HEK293 (cell line): ENCODE data around the gene L3MBTL1.

Experiments
- CTCF ChIA-PET: fragments of 350-600 bp; formaldehyde crosslinking; extraction: SDS; loops from one replicate; lab custom pipeline; 2021; ENCODE audit warnings: antibody characterized with exemption; lab: Yijun Ruan, JAX
- POLR2A ChIA-PET: fragments of 300-600 bp; formaldehyde crosslinking; extraction: SDS; loops from one replicate; lab custom pipeline; 2020; ENCODE audit warnings: antibody characterized with exemption, inconsistent platforms; lab: Yijun Ruan, JAX
- H3K27ac ChIP-seq: fragments of 200-500 bp; sonication (Bioruptor generic); 2 replicates; pipeline ENCODE4 v1.5.1; 2014; ENCODE audit warnings: low read depth, low read length, control low read depth, inconsistent platforms; ENCODE audit errors: extremely low read depth
- H3K36me3 ChIP-seq, 2 experiments: fragments of 200-500 bp in 1 of 2; sonication (Bioruptor generic) in 1 of 2; 1 replicate in 1 of 2; 2 replicates in 1 of 2; pipeline ENCODE4 v1.5.1; 2014 to 2017; ENCODE audit warnings: inconsistent platforms in 2 of 2, low read length in 2 of 2; ENCODE audit not compliant: control insufficient read depth in 2 of 2, insufficient read depth in 1 of 2
- H3K4me1 ChIP-seq: fragments of 200-500 bp; sonication (Bioruptor generic); 2 replicates; pipeline ENCODE4 v1.5.1; 2014; ENCODE audit warnings: mild to moderate bottlenecking, low read length, inconsistent platforms; ENCODE audit not compliant: control insufficient read depth, insufficient read depth
- H3K4me3 ChIP-seq: 2 replicates; pipeline ENCODE4 v1.5.1; 2011; ENCODE audit warnings: low read depth, mild to moderate bottlenecking, control low read depth, low read length, moderate library complexity
- H3K9me3 ChIP-seq: fragments of 200-500 bp; sonication (Bioruptor generic); 2 replicates; pipeline ENCODE4 v1.5.1; 2014; ENCODE audit warnings: low read depth, low read length, inconsistent platforms; ENCODE audit not compliant: control insufficient read depth, insufficient read depth
- BCL11A ChIP-seq: fragments of 450-650 bp; formaldehyde crosslinking; IDR thresholded peaks from 2 replicates; pipeline ENCODE4 v1.5.1; 2016; ENCODE audit warnings: low read depth, missing biosample characterization, missing genetic modification characterization
- REPIN1 ChIP-seq: fragments of 450-650 bp; formaldehyde crosslinking; IDR thresholded peaks from 2 replicates; pipeline ENCODE4 v1.5.1; 2017; ENCODE audit warnings: missing biosample characterization, missing genetic modification characterization, low read depth
- SP3 ChIP-seq: fragments of 450-650 bp; formaldehyde crosslinking; IDR thresholded peaks from 2 replicates; pipeline ENCODE4 v1.5.1; 2016; ENCODE audit warnings: missing biosample characterization, missing genetic modification characterization
- ZNF10 ChIP-seq: fragments of 450-650 bp; formaldehyde crosslinking; IDR thresholded peaks from 2 replicates; pipeline ENCODE4 v1.5.1; 2017; ENCODE audit warnings: missing biosample characterization, missing genetic modification characterization
- ZNF146 ChIP-seq: fragments of 450-650 bp; formaldehyde crosslinking; IDR thresholded peaks from 2 replicates; pipeline ENCODE4 v1.5.1; 2016; ENCODE audit warnings: missing biosample characterization, missing genetic modification characterization
- ZNF184 ChIP-seq: fragments of 450-650 bp; IDR thresholded peaks from 2 replicates; pipeline ENCODE4 v1.5.1; 2018; ENCODE audit warnings: missing biosample characterization, mild to moderate bottlenecking, missing genetic modification characterization
- ZNF214 ChIP-seq: fragments of 450-650 bp; formaldehyde crosslinking; IDR thresholded peaks from 2 replicates; pipeline ENCODE4 v1.5.1; 2017; ENCODE audit warnings: missing biosample characterization, mild to moderate bottlenecking, missing genetic modification characterization, borderline replicate concordance
- ZNF223 ChIP-seq: fragments of 450-650 bp; formaldehyde crosslinking; IDR thresholded peaks from 2 replicates; pipeline ENCODE4 v1.5.1; 2016; ENCODE audit warnings: missing biosample characterization, missing genetic modification characterization
- ZNF610 ChIP-seq: fragments of 450-650 bp; formaldehyde crosslinking; IDR thresholded peaks from 2 replicates; pipeline ENCODE4 v1.5.1; 2016; ENCODE audit warnings: missing biosample characterization, missing genetic modification characterization, borderline replicate concordance
- ZNF623 ChIP-seq: fragments of 450-650 bp; formaldehyde crosslinking; IDR thresholded peaks from 2 replicates; pipeline ENCODE4 v1.5.1; 2016; ENCODE audit warnings: missing biosample characterization, missing genetic modification characterization
- ZNF629 ChIP-seq: fragments of 450-650 bp; formaldehyde crosslinking; IDR thresholded peaks from 2 replicates; pipeline ENCODE4 v1.5.1; 2017; ENCODE audit warnings: missing biosample characterization, missing genetic modification characterization
- TF ChIP-seq, protein P1 (sequence below): fragments of 450-650 bp; formaldehyde crosslinking; IDR thresholded peaks from 2 replicates; pipeline ENCODE4 v1.5.1; 2016; ENCODE audit warnings: missing biosample characterization, missing genetic modification characterization
- TF ChIP-seq, protein P2 (sequence below): fragments of 450-650 bp; formaldehyde crosslinking; IDR thresholded peaks from 2 replicates; pipeline ENCODE4 v1.5.0; 2017; ENCODE audit warnings: missing biosample characterization, missing genetic modification characterization, borderline replicate concordance
- TF ChIP-seq, protein P3 (sequence below): fragments of 450-650 bp; formaldehyde crosslinking; IDR thresholded peaks from 2 replicates; pipeline ENCODE4 v1.5.1; 2016; ENCODE audit warnings: missing biosample characterization, missing genetic modification characterization
- TF ChIP-seq, protein P4 (sequence below): fragments of 450-650 bp; formaldehyde crosslinking; IDR thresholded peaks from 2 replicates; pipeline ENCODE4 v1.5.1; 2016; ENCODE audit warnings: missing biosample characterization, missing genetic modification characterization, borderline replicate concordance
- TF ChIP-seq, protein P5 (sequence below): fragments of 450-650 bp; formaldehyde crosslinking; optimal IDR thresholded peaks from 2 replicates; pipeline ENCODE3; 2016; ENCODE audit warnings: missing biosample characterization, mild to moderate bottlenecking, missing genetic modification characterization

The L3MBTL1 gene

DNA sequence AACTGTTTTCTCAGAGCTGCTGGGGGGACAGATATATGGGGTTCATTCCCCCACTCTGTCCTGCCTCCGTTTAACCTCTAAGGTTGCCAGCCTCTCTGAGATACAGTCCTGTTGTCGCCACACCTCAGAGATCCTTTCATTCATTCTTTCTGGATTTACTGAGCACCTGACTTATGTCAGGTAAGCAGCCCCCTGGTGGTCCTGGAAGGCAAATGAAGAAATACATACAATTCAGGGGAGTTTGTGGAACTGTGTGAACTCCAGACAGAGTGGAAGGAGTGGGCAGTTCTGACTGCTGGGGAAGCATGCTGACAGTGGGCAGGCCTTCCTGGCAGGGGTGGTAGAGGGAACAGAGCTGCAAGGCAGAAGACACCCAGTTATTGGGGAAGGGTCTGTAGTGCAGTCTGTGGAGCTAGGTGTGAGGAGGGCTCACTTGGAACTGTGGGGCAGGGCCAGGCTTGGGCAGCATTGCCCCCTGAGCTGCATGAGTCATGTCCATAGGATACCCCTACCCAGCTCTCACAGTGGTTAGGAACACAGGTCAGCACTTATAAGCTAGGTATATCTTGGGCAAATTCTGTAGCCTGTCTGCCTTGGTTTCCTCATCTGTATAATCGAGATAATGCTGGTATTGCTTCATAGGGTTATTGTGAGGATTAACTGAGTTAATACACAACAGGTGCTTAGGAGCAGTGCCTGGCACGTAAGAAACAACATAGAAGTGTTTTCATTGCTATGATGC lies 38.5 kb downstream of the L3MBTL1 start:
- CTCF ChIA-PET = interaction anchor here (0.8 to 1.1 kb wide), 2 partner anchors 8 to 9 kb away, joined by 3 to 5 read pairs; no protein-coding TSS in a partner anchor
- no peak overlapping the region for H3K27ac ChIP-seq
- no peaks in the 10 kb centered on the region for H3K9me3 ChIP-seq
- POLR2A ChIA-PET = no interaction called here
- no peak overlapping the region for H3K4me3 ChIP-seq
- TF ChIP-seq, protein P1, sequence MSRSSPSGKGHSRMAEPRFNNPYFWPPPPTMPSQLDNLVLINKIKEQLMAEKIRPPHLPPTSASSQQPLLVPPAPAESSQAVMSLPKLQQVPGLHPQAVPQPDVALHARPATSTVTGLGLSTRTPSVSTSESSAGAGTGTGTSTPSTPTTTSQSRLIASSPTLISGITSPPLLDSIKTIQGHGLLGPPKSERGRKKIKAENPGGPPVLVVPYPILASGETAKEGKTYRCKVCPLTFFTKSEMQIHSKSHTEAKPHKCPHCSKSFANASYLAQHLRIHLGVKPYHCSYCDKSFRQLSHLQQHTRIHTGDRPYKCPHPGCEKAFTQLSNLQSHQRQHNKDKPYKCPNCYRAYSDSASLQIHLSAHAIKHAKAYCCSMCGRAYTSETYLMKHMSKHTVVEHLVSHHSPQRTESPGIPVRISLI (tag by site-specific recombination) = no peak
- TF ChIP-seq, protein P2, sequence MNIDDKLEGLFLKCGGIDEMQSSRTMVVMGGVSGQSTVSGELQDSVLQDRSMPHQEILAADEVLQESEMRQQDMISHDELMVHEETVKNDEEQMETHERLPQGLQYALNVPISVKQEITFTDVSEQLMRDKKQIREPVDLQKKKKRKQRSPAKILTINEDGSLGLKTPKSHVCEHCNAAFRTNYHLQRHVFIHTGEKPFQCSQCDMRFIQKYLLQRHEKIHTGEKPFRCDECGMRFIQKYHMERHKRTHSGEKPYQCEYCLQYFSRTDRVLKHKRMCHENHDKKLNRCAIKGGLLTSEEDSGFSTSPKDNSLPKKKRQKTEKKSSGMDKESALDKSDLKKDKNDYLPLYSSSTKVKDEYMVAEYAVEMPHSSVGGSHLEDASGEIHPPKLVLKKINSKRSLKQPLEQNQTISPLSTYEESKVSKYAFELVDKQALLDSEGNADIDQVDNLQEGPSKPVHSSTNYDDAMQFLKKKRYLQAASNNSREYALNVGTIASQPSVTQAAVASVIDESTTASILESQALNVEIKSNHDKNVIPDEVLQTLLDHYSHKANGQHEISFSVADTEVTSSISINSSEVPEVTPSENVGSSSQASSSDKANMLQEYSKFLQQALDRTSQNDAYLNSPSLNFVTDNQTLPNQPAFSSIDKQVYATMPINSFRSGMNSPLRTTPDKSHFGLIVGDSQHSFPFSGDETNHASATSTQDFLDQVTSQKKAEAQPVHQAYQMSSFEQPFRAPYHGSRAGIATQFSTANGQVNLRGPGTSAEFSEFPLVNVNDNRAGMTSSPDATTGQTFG (tag by site-specific recombination) = no peak
- TF ChIP-seq ZNF10 (tag by site-specific recombination) = no peak
- TF ChIP-seq, protein P3, sequence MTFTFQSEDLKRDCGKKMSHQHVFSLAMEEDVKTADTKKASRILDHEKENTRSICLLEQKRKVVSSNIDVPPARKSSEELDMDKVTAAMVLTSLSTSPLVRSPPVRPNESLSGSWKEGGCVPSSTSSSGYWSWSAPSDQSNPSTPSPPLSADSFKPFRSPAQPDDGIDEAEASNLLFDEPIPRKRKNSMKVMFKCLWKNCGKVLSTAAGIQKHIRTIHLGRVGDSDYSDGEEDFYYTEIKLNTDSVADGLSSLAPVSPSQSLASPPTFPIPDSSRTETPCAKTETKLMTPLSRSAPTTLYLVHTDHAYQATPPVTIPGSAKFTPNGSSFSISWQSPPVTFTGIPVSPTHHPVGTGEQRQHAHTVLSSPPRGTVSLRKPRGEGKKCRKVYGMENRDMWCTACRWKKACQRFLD (tag by site-specific recombination) = no peak
- TF ChIP-seq, protein P4, sequence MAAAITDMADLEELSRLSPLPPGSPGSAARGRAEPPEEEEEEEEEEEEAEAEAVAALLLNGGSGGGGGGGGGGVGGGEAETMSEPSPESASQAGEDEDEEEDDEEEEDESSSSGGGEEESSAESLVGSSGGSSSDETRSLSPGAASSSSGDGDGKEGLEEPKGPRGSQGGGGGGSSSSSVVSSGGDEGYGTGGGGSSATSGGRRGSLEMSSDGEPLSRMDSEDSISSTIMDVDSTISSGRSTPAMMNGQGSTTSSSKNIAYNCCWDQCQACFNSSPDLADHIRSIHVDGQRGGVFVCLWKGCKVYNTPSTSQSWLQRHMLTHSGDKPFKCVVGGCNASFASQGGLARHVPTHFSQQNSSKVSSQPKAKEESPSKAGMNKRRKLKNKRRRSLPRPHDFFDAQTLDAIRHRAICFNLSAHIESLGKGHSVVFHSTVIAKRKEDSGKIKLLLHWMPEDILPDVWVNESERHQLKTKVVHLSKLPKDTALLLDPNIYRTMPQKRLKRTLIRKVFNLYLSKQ (tag by site-specific recombination) = no peak
- TF ChIP-seq BCL11A (tag by site-specific recombination) = no peak
- TF ChIP-seq SP3 (tag by site-specific recombination) = no peak
- no peak for TF ChIP-seq ZNF623 (tag by site-specific recombination)
- TF ChIP-seq, protein P5, sequence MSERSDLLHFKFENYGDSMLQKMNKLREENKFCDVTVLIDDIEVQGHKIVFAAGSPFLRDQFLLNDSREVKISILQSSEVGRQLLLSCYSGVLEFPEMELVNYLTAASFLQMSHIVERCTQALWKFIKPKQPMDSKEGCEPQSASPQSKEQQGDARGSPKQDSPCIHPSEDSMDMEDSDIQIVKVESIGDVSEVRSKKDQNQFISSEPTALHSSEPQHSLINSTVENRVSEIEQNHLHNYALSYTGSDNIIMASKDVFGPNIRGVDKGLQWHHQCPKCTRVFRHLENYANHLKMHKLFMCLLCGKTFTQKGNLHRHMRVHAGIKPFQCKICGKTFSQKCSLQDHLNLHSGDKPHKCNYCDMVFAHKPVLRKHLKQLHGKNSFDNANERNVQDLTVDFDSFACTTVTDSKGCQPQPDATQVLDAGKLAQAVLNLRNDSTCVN = no peak
- TF ChIP-seq ZNF629 (tag by site-specific recombination) = no peak
- no peak for TF ChIP-seq ZNF146
- no peak for TF ChIP-seq ZNF214 (tag by site-specific recombination)
- TF ChIP-seq ZNF610 = no peak
- no peak for TF ChIP-seq ZNF223 (tag by site-specific recombination)
- TF ChIP-seq REPIN1 = no peak
- H3K4me1 ChIP-seq = no peaks in the 10 kb centered on the region
- H3K36me3 ChIP-seq = peaks cover 0 to 58% of the 10 kb centered on the region in 2 experiments; a peak in 1 of 3 replicates

DNA sequence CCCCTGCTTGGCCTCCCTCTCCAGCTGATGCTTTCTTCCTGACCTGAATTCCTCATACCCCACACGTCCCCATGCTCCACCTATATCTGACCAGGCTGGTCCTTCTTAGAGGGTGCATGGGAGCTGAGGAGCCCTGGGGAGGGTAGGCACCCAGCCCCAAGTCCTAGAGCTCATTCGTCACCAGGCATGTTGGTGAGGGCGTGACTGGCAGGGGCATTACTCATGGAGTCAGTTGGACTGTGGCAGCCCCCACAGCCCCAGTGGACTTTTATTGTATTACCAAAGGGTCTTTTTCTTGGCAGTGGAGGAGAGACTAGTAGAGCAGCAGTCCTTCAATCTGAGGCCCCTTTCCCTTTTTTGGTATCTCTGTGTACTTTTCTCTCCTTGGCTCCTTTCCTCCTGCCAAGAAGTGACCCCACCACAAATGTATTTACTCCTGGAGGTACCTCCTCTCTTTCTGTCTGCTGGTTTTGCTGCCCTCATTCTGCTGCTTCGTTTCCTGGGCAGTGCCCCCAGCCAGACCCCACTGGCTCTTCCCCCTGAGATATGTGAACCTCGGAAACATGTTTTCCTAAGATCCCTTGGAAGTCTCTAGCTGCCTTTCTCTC lies 40.9 kb downstream of the L3MBTL1 start:
- TF ChIP-seq ZNF184 (tag by site-specific recombination) (no peak), ZNF629 (tag by site-specific recombination) (no peak)
- ChIA-PET POLR2A (no interaction called here), CTCF (interaction anchor here (0.6 to 1.4 kb wide), 2 partner anchors 100 to 217 kb away, joined by 3 read pairs; no protein-coding TSS in a partner anchor)
- Histone ChIP-seq H3K4me1 (no peaks in the 10 kb centered on the region), H3K9me3 (no peaks in the 10 kb centered on the region), H3K27ac (no peak overlapping the region), H3K36me3 (peaks cover 0 to 41% of the 10 kb centered on the region in 2 experiments; a peak in 1 of 3 replicates), H3K4me3 (no peak overlapping the region)
